ENCODE measurements around the gene CSAD. TPM values are rescaled to one million over a fixed set of nuclear protein-coding genes. Genes with fewer than 3 reads are reported as not detected.

The CSAD gene
- total and polyA plus RNA-seq, 3 donors from 2014 or later: 34.9 to 93.7 (median 73.9) TPM

DNA sequence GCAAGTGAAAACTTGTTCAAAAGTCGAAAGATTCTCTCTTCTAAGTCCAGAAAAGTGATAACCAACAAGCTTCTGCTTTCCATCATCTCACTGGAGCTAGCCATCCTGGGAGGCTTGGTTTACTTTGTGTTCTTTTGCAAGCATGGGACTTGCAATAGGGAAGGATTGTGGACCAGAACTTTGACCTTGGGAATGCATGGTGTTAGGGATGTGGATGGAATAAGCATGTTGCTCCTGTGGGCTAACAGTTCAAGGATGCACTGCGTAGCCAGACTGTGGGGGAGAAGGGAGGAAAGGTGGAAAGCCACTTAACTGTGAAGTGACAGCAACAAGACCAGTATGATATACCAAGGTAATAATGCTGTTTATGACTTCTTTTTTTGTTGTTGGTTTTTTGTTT lies 48.9 kb downstream of the CSAD start:
- Histone ChIP-seq H3K4me1 (no peaks in the 10 kb centered on the region), H3K9me3 (no peaks in the 10 kb centered on the region), H3K27ac (no peak overlapping the region), H3K36me3 (ENCODE audit: low read depth, missing control alignments) (no peaks in the 10 kb centered on the region), H3K27me3 (no peaks in the 10 kb centered on the region), H3K4me3 (no peak overlapping the region)
- DNase-seq: no peak
- 53 to 64% methylated on average over 2 of the region's 2 CpGs for WGBS, 2 donors
- no peak for TF ChIP-seq POLR2A (IDR thresholded peaks at IDR 0.05)
- TF ChIP-seq, protein P1, sequence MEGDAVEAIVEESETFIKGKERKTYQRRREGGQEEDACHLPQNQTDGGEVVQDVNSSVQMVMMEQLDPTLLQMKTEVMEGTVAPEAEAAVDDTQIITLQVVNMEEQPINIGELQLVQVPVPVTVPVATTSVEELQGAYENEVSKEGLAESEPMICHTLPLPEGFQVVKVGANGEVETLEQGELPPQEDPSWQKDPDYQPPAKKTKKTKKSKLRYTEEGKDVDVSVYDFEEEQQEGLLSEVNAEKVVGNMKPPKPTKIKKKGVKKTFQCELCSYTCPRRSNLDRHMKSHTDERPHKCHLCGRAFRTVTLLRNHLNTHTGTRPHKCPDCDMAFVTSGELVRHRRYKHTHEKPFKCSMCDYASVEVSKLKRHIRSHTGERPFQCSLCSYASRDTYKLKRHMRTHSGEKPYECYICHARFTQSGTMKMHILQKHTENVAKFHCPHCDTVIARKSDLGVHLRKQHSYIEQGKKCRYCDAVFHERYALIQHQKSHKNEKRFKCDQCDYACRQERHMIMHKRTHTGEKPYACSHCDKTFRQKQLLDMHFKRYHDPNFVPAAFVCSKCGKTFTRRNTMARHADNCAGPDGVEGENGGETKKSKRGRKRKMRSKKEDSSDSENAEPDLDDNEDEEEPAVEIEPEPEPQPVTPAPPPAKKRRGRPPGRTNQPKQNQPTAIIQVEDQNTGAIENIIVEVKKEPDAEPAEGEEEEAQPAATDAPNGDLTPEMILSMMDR (IDR thresholded peaks at IDR 0.05): no peak
- intact Hi-C loops (cut with DNase I; ENCODE audit: low total_unique reads): no loop called here

DNA sequence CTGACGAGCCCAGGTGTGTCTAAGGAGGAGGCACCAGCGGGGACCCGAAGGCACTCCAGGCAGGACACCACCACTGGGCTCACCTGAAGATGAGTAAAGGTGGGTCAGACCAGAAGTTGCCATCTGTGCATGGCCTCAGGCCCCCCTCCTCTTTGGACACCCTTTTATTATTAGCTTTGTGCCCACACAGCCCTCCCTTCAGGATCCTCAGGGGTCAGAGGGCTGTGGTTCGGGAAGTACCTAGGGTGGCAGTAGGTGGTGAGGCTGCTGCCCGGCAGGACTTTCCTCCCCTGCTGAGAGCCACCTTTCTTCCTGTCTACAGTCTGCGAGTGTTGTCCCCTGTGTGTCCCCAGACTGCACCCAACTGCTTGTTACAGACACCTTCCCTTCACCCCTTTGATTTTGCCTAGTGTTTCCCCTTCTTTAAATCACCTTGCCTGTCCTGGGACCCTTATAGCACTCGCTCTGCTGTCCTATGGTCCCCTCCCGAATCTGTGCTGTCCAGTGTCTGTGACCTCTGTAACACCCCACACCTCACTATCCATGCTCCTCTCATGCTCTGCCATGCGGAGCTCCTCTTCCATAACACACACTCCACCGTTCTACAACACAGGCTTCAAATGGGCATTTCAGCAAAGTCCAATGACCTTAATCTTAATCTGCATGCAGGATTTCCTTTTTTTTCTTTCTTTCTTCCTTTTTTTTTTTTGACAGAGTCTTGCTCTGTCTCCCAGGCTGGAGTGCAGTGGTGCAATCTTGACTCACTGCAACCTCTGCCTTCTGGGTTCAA lies 51.8 kb downstream of the CSAD start:
- Histone ChIP-seq H3K4me1 (no peaks in the 10 kb centered on the region), H3K27me3 (no peaks in the 10 kb centered on the region), H3K36me3 (ENCODE audit: low read depth, missing control alignments) (no peaks in the 10 kb centered on the region), H3K4me3 (no peak overlapping the region), H3K27ac (no peak overlapping the region), H3K9me3 (no peaks in the 10 kb centered on the region)
- intact Hi-C loops (cut with DNase I; ENCODE audit: low total_unique reads): no loop called here
- no peak for DNase-seq
- TF ChIP-seq, protein P1 (IDR thresholded peaks at IDR 0.05): no peak
- TF ChIP-seq POLR2A (IDR thresholded peaks at IDR 0.05): no peak
- 89% methylated on average over 10 of the region's 10 CpGs for WGBS, 2 donors

DNA sequence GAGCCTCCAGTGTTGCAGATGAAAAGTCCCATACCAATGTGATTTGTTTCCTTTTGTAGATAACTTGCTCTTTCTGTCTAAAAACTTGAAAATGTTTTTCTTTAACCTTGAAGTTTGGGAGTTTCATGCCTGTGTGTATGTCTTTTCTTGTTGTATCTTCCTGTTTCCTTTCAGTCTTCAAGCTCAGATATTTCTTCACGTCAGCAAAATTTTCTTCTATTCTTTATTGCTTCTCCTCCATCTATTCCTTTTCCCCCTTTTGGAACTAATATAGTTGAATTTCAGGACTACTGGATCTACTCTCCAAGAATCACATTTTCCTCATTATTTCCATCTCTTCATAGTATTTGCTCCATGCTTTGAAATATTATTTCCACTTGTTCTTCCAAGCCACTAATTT lies 53.6 kb downstream of the CSAD start:
- Histone ChIP-seq H3K4me1 (no peaks in the 10 kb centered on the region), H3K4me3 (no peak overlapping the region), H3K27ac (no peak overlapping the region), H3K36me3 (ENCODE audit: low read depth, missing control alignments) (no peaks in the 10 kb centered on the region), H3K27me3 (no peaks in the 10 kb centered on the region), H3K9me3 (no peaks in the 10 kb centered on the region)
- no peak for TF ChIP-seq POLR2A (IDR thresholded peaks at IDR 0.05)
- TF ChIP-seq, protein P1 (IDR thresholded peaks at IDR 0.05): no peak
- intact Hi-C loops (cut with DNase I; ENCODE audit: low total_unique reads): no loop called here
- 55 to 79% methylated on average over 1 of the region's 1 CpG for WGBS, 2 donors
- no peak for DNase-seq

DNA sequence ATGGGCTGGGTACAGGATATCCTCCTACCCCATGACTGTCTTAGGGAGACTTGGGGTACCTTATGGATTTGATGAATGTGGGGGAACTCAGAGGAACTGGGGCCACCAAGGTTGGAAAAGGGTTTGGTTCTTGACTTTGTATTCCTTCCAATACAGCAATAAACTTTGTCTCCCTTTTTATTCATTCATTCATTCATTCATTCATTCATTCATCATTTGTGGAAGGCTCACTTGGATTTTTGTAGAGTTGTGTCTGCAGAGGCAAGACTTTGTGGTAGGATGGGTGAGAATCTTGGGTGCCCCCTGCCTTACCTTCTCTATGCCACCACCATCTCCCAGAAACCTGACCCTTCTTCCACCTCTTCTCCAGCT lies 56.4 kb downstream of the CSAD start:
- Histone ChIP-seq H3K4me3 (no peak overlapping the region), H3K27ac (no peak overlapping the region), H3K4me1 (no peaks in the 10 kb centered on the region), H3K9me3 (no peaks in the 10 kb centered on the region), H3K36me3 (ENCODE audit: low read depth, missing control alignments) (no peaks in the 10 kb centered on the region), H3K27me3 (no peaks in the 10 kb centered on the region)
- intact Hi-C loops (cut with DNase I; ENCODE audit: low total_unique reads): no loop called here
- no peak for TF ChIP-seq POLR2A (IDR thresholded peaks at IDR 0.05)
- TF ChIP-seq, protein P1 (IDR thresholded peaks at IDR 0.05): no peak
- DNase-seq: no peak

Measured in testis (tissue), 3 donors.